Activated CD4-positive, alpha-beta T cell treated with anti-CD3 and anti-CD28 coated beads for 48 hours (primary cell): ENCODE measurements around the gene NET1.

Source experiments
- DNase-seq: peaks from one replicate; pipeline ENCODE4 v3.0.0-alpha.2; 2020

NET1 gene

DNA sequence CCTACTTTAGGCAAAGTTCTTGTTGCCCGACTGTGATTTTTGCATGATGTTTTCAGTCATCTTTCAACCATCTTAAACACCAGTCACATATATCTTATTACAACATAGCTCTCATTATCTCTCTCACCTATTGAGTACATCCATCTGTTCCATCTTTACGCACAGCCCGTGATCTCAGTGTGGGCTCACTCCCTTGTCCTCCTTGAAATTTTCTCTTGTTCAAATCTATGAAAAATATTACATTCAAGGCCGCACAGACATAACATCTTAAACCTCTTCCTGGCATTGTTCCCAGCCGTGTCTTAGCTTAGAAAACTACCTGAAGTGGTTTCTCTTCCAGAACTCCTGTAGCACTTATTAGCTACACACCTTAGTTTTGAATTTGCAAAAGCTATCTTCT, 32.6 kb downstream of the NET1 start:
- DNase-seq: no peak

DNA sequence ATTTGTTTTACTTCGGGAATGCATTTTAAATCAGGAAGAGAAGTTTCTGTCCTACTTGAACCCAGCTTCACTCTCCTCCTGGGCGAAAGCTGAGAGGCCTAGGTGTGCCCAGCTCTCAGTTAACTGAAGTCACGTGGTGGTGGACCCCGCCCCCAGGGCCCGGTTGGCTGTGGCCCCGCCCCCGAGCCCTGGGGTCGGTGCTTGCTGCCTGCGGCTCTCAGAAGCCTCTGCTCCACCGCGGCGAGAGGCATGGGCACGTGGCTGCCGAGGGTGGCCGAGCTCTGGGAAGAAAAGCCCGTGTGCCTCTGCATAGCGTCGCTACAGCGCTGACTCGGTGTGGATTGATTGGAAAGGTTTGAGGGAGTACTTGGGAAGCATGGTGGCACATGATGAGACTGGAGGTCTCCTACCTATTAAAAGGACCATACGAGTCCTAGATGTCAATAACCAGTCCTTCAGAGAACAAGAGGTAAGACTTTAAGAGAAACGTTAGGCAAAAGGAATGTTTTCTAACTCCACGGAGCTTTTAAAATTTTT, 34.1 kb downstream of the NET1 start:
- peak; percentile 90 for DNase-seq

DNA sequence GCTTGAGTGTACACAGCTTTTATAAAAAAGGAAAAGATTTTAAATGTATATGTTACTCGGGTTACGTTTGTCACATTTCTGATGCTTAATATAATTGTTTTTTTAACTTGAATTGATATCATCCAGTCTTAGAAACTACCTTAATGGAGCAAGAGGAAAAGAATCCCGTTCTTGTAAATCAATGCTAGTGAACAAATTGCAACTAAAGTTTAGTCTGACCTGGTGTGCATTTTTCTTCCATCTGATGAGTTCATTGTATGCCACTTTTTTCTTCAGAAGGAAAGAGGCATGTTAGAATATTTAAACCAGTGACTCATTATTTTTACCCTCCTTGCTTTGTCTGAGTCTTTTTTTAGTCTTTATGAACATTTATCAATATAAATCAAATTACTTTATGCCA, 34.7 kb downstream of the NET1 start:
- no peak for DNase-seq

DNA sequence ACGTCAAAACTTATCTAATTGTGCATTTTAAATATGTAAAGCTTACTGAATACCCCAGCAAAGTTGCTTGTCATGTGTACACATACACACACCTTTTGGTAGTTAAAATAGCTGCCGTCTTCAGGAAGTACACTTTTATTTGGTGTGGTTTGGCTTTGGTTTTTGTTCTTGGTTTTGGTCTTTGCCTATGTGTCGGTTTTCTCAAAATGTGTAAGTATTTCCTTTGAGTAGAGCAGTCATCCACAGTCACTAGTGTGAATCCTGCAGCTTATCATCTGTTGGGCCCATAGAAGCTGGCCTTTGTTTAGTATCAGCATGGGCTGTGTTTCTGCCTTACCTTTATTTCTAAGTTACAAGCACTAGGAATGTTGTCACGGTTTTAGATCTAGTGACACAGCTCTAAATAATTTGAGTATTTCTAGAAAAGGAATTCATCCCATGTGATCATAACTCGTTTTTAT, 35.3 kb downstream of the NET1 start:
- peak; percentile 25 for DNase-seq

DNA sequence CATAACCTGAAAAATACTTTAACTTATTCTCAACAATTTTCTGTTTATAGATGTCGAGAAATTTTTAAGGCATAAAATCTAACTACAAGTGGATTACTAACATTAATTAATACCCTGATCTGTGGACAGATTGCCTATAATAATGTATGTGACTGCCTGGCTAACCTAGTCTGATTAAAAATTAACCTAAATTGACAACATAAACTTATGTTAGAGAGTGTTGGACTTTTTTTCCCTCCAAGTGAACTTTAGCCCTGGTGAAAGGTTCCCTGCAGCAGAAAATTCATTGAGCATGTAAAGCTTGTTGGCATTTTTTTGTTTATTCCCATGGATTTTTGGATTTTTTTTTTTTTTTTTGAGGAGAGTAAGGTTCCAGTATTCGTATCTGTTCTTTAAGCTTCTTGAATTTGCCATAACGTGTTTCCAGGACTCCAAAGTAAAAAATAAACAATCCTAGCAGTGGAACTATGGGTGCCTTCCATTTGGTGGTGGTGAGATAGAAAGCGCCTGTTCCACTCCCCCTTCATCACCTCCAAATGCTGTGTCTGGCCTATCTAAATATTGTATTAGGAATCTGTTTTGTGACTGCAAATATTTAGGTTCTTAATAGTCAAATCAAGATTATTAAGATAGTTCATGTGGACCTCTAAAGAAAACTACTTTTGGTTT, 36.1 kb downstream of the NET1 start:
- DNase-seq: no peak

DNA sequence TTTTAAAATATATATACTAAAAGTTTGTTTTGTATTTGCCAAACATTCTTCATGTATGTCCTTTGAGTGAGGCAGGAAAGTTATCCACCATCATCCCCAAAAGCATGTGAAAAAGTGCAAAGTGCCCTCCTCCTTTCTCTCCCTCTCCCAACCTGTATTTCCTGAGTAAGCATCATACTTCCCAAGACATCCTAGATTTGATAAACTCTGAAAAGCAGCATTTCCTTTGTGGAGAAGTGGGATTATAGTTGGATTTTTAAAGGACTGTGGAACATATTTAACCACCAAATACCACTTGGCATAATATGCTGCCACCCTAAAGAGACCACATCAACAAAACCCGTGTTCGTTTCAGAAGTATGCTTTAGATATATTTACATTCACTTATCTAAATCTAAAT, 36.9 kb downstream of the NET1 start:
- no peak for DNase-seq

- DNase-seq: no peak
Measured at GRCh38 chr10:5449823-5450222, 37.5 kb downstream of the NET1 start.

GRCh38 chr10:5450605-5451384, 38.4 kb downstream of the NET1 start:
- DNase-seq: no peak

GRCh38 chr10:5453749-5454489, 41.6 kb downstream of the NET1 start:
- DNase-seq: no peak

DNA sequence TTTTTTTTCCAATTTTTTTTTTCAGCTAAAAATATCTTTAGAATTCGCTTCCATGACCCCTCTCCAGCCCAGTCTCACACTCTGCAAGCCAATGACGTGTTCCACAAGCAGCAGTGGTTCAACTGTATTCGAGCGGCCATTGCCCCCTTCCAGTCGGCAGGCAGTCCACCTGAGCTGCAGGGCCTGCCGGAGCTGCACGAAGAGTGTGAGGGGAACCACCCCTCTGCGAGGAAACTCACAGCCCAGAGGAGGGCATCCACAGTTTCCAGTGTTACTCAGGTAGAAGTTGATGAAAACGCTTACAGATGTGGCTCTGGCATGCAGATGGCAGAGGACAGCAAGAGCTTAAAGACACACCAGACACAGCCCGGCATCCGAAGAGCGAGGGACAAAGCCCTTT, 44.2 kb downstream of the NET1 start:
- DNase-seq: no peak

- no peak for DNase-seq
Measured at GRCh38 chr10:5457741-5458140, 45.4 kb downstream of the NET1 start.

DNA sequence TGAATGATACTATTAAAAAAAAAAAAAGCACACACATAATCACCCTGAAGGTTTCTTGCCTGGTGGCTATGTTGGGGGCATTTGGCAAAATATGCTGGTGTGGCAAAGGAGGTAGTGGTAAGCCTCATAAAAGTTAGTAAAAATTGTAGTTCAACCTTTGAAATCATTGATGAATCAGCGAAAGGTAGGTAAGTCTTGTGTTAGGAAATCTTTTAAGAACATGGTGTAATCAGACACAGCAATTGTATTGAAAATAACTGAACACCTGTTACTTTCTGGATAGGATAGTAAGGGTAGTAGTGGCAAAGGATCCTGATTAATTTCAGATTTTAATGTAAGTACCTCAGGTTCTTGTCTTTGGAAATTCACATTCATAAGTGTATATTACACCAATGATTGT, 46.1 kb downstream of the NET1 start:
- DNase-seq: no peak

DNA sequence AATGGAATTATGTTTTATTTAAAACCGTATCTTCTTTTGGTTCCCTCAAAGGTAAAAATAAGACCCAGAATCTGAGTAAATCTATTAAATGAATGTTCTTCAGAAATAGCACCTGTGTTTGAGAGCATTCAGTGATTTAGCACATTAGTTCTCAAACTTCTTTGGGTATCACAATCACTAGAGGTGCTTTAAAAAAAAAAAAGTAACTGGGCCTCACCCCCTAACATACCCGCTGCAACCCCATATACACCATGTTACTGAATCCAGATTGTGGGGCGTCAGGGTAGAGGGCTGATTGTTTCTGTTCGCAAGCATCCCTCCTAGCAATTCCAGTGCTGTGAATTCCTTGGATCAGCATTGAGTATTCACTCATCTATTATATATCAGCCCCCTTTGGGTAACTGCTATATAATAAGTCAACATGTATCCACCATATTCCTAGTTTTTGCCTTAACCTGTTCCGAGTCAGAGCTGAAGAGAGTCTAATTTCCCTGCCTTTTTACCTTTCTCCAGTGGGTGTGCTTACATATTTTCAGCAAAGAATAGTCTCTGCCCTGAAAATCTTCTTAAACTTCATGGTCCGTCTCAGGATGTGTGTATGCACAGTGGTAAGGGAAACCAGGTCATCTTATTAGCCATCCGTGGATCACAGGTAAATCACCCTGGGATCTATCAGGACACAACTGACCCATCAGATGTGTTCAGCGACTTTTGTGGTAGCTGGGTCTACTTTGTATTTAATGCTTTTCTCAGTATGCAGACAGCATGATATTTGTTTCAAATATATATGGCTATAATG, 46.8 kb downstream of the NET1 start:
- DNase-seq: no peak

DNA sequence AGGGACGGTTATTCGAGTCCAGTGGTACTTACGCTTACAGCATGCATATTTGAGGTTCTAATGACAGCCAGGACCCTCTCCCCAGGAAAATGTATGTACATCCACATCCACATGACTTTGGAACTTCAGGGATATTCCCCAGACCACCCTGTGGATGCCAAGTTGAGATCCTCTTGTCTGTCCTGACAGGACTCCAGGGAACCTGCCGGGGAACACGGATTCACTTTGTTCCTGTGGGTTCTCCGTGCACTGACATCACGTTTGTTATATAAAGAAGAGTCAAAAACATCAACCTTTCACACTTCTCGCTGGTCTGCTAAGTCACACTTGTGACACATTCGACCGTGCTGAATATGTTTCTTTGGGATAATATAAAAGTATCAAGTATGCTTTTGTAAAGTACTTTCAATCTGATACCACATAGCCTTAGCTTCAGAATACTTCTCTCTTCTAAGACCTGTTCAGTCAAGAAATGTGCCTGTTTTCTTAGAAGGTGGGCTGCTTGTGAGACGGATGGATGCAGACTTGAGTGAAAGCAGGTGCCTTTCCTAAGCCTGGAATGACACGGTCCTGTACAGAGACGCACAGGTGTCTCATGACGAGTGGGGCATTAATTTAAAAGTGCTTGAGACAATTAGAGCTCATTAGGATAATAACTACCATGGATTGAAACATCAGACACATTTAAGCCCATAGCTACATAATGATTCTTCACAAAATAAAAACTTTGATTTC, 48.3 kb downstream of the NET1 start:
- DNase-seq: no peak

- no peak for DNase-seq
Measured at GRCh38 chr10:5461203-5461588, 48.8 kb downstream of the NET1 start.

- no peak for DNase-seq
Measured at GRCh38 chr10:5461914-5462840, 49.8 kb downstream of the NET1 start.

DNA sequence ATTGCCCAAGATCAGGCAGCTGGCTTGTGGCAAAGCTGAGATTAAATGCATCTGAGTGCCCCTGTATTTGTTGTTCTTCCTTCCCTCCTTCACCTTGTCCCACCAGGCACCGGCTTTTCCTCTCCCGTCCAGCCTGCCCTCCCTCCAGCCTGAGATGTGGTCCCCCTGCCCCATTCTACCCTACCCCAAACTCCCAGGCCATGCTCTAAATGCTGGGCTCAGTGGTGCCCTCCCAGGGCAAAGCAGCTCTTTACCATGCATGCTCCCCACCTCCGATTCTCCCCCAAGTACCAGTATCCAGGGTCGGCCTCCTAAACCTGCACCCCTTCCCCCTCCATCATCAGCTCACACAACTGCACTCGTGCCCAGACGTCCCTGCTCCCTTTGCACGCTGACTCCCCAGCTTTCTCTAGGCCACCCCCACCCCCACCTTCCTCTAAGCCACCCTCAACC, 50.5 kb downstream of the NET1 start:
- no peak for DNase-seq

- no peak for DNase-seq
Measured at GRCh38 chr10:5464546-5464945, 52.2 kb downstream of the NET1 start.

DNA sequence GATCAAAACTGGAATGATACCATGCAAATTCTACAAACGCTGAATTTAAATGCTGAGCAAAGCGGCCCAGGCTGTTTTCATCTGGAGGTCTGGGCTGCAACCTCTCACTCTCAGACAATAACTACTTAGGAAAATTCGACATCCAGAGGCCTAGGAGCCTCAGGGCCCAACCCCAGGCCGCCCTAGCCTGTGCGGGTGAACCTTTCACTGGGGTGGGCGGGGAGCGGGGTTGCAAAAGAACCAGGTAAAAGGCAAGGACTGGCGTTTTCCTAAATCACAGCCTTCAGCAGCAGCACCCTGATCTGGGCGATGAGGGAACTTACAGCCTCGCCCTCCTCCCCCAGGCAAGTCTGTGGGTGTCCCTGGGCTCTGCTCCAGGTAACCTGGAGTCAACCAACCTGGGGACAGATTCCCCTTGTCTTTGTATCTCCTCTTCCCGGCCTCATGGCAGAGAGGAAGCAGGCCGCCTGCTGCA, 53.7 kb downstream of the NET1 start:
- DNase-seq: no peak

GRCh38 chr10:5466451-5467206, 54.3 kb downstream of the NET1 start:
- no peak for DNase-seq
